ENCODE measurements around the gene RPL41.
A peak's percentile ranks its signal among the peaks of the same experiment; 100 is the strongest.

RPL41 gene

GRCh38 chr12:56086096-56086495, 30.3 kb upstream of the RPL41 start:
- TF ChIP-seq POLR2A (IDR thresholded peaks at IDR 0.05; ENCODE audit: low read depth, low read length) = no peak
- no peak for FAIRE-seq
- no peak for DNase-seq (ENCODE audit: insufficient read length, low spot score)

- no peak for DNase-seq (ENCODE audit: insufficient read length, low spot score)
- FAIRE-seq = no peak
- no peak for TF ChIP-seq POLR2A (IDR thresholded peaks at IDR 0.05; ENCODE audit: low read depth, low read length)
Observed at GRCh38 chr12:56086608-56087007, 29.8 kb upstream of the RPL41 start.

- DNase-seq (ENCODE audit: insufficient read length, low spot score) (peak; percentile 42), FAIRE-seq (no peak)
- TF ChIP-seq POLR2A (IDR thresholded peaks at IDR 0.05; ENCODE audit: low read depth, low read length) = no peak
Observed at GRCh38 chr12:56087220-56087619, 29.2 kb upstream of the RPL41 start.

GRCh38 chr12:56097738-56098137, 18.7 kb upstream of the RPL41 start:
- no peak for TF ChIP-seq POLR2A (IDR thresholded peaks at IDR 0.05; ENCODE audit: low read depth, low read length)
- no peak for FAIRE-seq
- no peak for DNase-seq (ENCODE audit: insufficient read length, low spot score)

- DNase-seq (ENCODE audit: insufficient read length, low spot score) = no peak
- FAIRE-seq = no peak
- no peak for TF ChIP-seq POLR2A (IDR thresholded peaks at IDR 0.05; ENCODE audit: low read depth, low read length)
Observed at GRCh38 chr12:56098592-56098991, 17.8 kb upstream of the RPL41 start.

- no peak for TF ChIP-seq POLR2A (IDR thresholded peaks at IDR 0.05; ENCODE audit: low read depth, low read length)
- DNase-seq (ENCODE audit: insufficient read length, low spot score) = no peak
- no peak for FAIRE-seq
Observed at GRCh38 chr12:56099787-56100186, 16.6 kb upstream of the RPL41 start.

- DNase-seq (ENCODE audit: insufficient read length, low spot score) (no peak), FAIRE-seq (no peak)
- TF ChIP-seq POLR2A (IDR thresholded peaks at IDR 0.05; ENCODE audit: low read depth, low read length) = no peak
Observed at GRCh38 chr12:56101045-56101444, 15.4 kb upstream of the RPL41 start.

- TF ChIP-seq POLR2A (IDR thresholded peaks at IDR 0.05; ENCODE audit: low read depth, low read length) = no peak
- no peak for DNase-seq (ENCODE audit: insufficient read length, low spot score)
- no peak for FAIRE-seq
Observed at GRCh38 chr12:56102683-56103065, 13.8 kb upstream of the RPL41 start.

GRCh38 chr12:56103066-56103711, 13.2 kb upstream of the RPL41 start:
- no peak for TF ChIP-seq POLR2A (IDR thresholded peaks at IDR 0.05; ENCODE audit: low read depth, low read length)
- FAIRE-seq = no peak
- DNase-seq (ENCODE audit: insufficient read length, low spot score) = no peak

- no peak for DNase-seq (ENCODE audit: insufficient read length, low spot score)
- TF ChIP-seq POLR2A (IDR thresholded peaks at IDR 0.05; ENCODE audit: low read depth, low read length) = no peak
- no peak for FAIRE-seq
Observed at GRCh38 chr12:56103823-56104108, 12.7 kb upstream of the RPL41 start.

- TF ChIP-seq POLR2A (IDR thresholded peaks at IDR 0.05; ENCODE audit: low read depth, low read length) = peak; percentile 94
- DNase-seq (ENCODE audit: insufficient read length, low spot score) (peak; percentile 93), FAIRE-seq (peak; percentile 81)
Observed at GRCh38 chr12:56104109-56104814, 12.2 kb upstream of the RPL41 start, which contains the start of gene PA2G4. Gene PA2G4 (plus strand): TSS chr12:56104559. CDS start chr12:56104738, 179 bp downstream.

GRCh38 chr12:56104815-56105608, 11.4 kb upstream of the RPL41 start:
- FAIRE-seq = no peak
- DNase-seq (ENCODE audit: insufficient read length, low spot score) = no peak
- TF ChIP-seq POLR2A (IDR thresholded peaks at IDR 0.05; ENCODE audit: low read depth, low read length) = no peak

GRCh38 chr12:56105609-56105902, 10.9 kb upstream of the RPL41 start:
- FAIRE-seq (no peak), DNase-seq (ENCODE audit: insufficient read length, low spot score) (no peak)
- TF ChIP-seq POLR2A (IDR thresholded peaks at IDR 0.05; ENCODE audit: low read depth, low read length) = no peak

GRCh38 chr12:56107242-56107641, 9.2 kb upstream of the RPL41 start:
- no peak for FAIRE-seq
- DNase-seq (ENCODE audit: insufficient read length, low spot score) = no peak
- TF ChIP-seq POLR2A (IDR thresholded peaks at IDR 0.05; ENCODE audit: low read depth, low read length) = no peak

GRCh38 chr12:56110571-56110970, 5.9 kb upstream of the RPL41 start:
- DNase-seq (ENCODE audit: insufficient read length, low spot score) (no peak), FAIRE-seq (no peak)

More at GRCh38 chr12:56110571-56110970, 5.9 kb upstream of the RPL41 start:
- TF ChIP-seq POLR2A (IDR thresholded peaks at IDR 0.05; ENCODE audit: low read depth, low read length) = no peak
